ENCODE measurements around the gene NPM1. TPM values are rescaled to one million over a fixed set of nuclear protein-coding genes. Genes with fewer than 3 reads are reported as not detected.
A peak's percentile ranks its signal among the peaks of the same experiment; 100 is the strongest.

Gene NPM1
- total RNA-seq, 1 experiment from 2014 or later, result 3,530 TPM

DNA sequence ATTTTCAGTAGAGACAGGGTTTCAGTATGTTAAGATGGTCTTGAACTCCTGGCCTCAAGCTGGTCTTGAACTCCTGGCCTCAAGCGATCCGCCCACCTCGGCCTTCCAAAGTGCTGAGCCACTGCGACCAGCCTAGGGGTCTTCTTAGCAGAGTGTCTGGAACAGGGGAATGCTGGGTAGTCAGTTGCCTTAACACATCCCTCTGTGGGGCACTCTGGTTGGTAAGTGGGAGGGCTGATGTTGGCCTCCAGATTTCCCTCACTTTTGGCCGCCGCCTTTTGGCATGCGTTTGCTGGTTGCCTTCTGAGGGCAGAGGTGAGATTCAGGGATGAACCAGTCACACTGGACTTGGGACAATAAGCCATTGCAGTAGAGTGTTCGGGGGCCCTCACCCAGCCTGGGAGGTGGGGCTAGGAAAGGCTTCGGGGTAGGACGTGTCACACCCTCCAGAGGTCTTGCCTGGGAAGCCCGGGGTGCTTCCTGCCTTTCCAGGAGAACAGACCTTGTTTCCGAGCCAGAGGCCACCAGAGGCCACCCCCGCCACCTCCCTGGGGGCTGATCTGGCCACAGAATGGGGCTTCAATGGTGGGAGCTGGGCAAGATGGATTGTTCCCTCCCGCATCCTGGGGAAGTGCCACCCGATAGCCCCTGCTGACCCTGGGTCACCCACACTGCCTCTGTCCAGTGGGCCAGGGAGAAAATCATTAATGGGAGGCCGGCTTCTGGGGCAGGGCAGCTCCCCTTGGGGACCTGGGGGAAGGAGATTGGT is 45.1 kb downstream of the NPM1 start (continued):
- TF ChIP-seq ZNF317 (CRISPR knock-in tag; IDR thresholded peaks at IDR 0.05; ENCODE audit: borderline replicate concordance, low read depth) (no peak), JUN (CRISPR knock-in tag; IDR thresholded peaks at IDR 0.05) (no peak), PRDM15 (CRISPR knock-in tag; IDR thresholded peaks at IDR 0.05) (no peak), TEAD4 (CRISPR knock-in tag; IDR thresholded peaks at IDR 0.05) (no peak), FOXK1 (CRISPR knock-in tag; IDR thresholded peaks at IDR 0.05) (no peak), TCF7 (CRISPR knock-in tag; IDR thresholded peaks at IDR 0.05; ENCODE audit: low read depth) (no peak), ZNF512 (CRISPR knock-in tag; IDR thresholded peaks at IDR 0.05; ENCODE audit: borderline replicate concordance) (no peak), FOXP1 (CRISPR knock-in tag; IDR thresholded peaks at IDR 0.05; ENCODE audit: borderline replicate concordance) (no peak)
- TF ChIP-seq, protein P1, sequence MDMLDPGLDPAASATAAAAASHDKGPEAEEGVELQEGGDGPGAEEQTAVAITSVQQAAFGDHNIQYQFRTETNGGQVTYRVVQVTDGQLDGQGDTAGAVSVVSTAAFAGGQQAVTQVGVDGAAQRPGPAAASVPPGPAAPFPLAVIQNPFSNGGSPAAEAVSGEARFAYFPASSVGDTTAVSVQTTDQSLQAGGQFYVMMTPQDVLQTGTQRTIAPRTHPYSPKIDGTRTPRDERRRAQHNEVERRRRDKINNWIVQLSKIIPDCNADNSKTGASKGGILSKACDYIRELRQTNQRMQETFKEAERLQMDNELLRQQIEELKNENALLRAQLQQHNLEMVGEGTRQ (CRISPR knock-in tag; IDR thresholded peaks at IDR 0.05), result no peak
- TF ChIP-seq, protein P2, sequence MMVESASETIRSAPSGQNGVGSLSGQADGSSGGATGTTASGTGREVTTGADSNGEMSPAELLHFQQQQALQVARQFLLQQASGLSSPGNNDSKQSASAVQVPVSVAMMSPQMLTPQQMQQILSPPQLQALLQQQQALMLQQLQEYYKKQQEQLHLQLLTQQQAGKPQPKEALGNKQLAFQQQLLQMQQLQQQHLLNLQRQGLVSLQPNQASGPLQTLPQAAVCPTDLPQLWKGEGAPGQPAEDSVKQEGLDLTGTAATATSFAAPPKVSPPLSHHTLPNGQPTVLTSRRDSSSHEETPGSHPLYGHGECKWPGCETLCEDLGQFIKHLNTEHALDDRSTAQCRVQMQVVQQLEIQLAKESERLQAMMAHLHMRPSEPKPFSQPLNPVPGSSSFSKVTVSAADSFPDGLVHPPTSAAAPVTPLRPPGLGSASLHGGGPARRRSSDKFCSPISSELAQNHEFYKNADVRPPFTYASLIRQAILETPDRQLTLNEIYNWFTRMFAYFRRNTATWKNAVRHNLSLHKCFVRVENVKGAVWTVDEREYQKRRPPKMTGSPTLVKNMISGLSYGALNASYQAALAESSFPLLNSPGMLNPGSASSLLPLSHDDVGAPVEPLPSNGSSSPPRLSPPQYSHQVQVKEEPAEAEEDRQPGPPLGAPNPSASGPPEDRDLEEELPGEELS (CRISPR knock-in tag; IDR thresholded peaks at IDR 0.05), result no peak

- Mint-ChIP-seq H3K27me3 (ENCODE audit: low read depth) (no peaks in the 10 kb centered on the region), H3K4me3 (no peak overlapping the region), H3K4me1 (peaks cover 21% of the 10 kb centered on the region), H3K27ac (no peak overlapping the region), H3K36me3 (no peaks in the 10 kb centered on the region), H3K9me3 (no peaks in the 10 kb centered on the region)
- no peak for TF ChIP-seq NR1H2 (CRISPR knock-in tag; IDR thresholded peaks at IDR 0.05)
- 0 out of 2 replicates have a peak, but pooled peaks have one; percentile 30 for TF ChIP-seq NR2C2 (CRISPR knock-in tag; IDR thresholded peaks at IDR 0.05)
- no peak for DNase-seq (ENCODE audit: low spot score)
- CTCF ChIA-PET, result interaction anchor here (1.6 to 3.1 kb wide), 2 partner anchors 10 to 14 kb away, joined by 5 to 22 read pairs; partner anchors contain the start of gene FGF18
- ATAC-seq, result peak; percentile 13; the same call in 1 of the 2 replicates
- POLR2A ChIA-PET, result no interaction called here
These were observed 45.7 kb downstream of the NPM1 start for GRCh38 chr5:171433352-171433698.

DNA sequence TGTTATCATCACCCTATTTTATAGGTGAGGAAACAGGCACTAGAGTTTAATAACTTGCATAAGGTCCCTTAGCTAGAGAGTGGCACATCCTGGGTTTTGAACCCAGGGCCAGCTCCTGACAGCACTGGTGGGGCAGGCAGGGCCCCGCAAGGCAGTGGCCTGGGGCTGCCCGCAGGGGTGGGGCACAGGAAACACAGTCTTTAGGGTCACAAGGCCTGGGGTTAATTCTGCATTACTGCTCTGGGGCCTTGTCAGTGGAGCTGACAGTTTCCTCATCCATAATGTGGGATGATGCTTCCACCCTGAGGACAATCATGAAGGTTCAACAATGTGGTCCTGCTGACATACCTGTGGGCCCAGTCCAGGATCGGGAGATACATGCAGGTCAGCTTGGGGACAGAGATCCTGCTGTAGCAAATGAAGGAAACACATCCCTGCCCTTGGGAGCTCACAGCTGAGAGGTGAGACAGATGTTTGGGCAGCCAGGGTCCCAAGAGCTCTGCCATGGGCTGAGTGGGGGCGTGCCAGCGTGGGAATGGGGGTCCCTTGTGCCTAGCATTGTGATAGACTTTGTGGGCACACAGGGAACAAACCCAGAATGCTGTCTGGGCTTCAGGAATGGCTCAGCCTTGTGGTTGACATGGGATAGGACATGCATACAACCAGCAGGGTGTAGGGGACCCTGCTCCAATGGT is 46.5 kb downstream of the NPM1 start:
- H3K27ac Mint-ChIP-seq, result no peak overlapping the region
- H3K4me3 Mint-ChIP-seq, result no peak overlapping the region
- CTCF ChIA-PET, result interaction anchor here (0.5 to 3.1 kb wide), 3 partner anchors 11 to 954 kb away, joined by 3 to 22 read pairs (median 5); partner anchors contain the start of gene FGF18
- no peaks in the 10 kb centered on the region for H3K36me3 Mint-ChIP-seq
- H3K4me1 Mint-ChIP-seq, result peaks cover 28% of the 10 kb centered on the region
- TF ChIP-seq, protein P3, sequence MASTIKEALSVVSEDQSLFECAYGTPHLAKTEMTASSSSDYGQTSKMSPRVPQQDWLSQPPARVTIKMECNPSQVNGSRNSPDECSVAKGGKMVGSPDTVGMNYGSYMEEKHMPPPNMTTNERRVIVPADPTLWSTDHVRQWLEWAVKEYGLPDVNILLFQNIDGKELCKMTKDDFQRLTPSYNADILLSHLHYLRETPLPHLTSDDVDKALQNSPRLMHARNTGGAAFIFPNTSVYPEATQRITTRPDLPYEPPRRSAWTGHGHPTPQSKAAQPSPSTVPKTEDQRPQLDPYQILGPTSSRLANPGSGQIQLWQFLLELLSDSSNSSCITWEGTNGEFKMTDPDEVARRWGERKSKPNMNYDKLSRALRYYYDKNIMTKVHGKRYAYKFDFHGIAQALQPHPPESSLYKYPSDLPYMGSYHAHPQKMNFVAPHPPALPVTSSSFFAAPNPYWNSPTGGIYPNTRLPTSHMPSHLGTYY (CRISPR knock-in tag; IDR thresholded peaks at IDR 0.05), result no peak
- no peak for TF ChIP-seq CREM (CRISPR knock-in tag; IDR thresholded peaks at IDR 0.05)
- TF ChIP-seq ZNF263 (CRISPR knock-in tag; IDR thresholded peaks at IDR 0.05; ENCODE audit: low read depth), result no peak
- no peaks in the 10 kb centered on the region for H3K9me3 Mint-ChIP-seq
- no peaks in the 10 kb centered on the region for H3K27me3 Mint-ChIP-seq (ENCODE audit: low read depth)
- no peak for ATAC-seq
- no peak for DNase-seq (ENCODE audit: low spot score)
- POLR2A ChIA-PET, result interaction anchor here (0.6 kb wide), 1 partner anchor 573 kb away, joined by 3 read pairs; the partner anchor contains the start of gene FBXW11
